ENCODE measurements around the gene CGB3.

DNA sequence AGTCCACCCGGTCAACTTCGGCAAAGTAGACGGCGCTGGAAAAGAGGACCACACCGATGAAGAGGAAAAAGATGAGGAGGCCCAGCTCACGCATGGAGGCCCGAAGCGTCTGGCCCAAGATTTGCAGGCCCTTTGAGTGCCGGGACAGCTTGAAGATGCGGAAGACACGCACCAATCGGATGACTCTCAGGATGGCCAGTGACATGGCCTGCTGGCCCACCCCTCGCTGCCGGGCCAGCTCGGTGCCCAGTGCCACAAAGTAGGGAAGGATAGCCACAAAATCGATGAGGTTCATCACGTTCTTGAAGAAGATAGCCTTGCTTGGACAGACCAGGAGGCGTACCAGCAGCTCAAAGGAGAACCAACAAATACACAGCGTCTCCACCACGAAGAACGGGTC, 46.3 kb upstream of the CGB3 start:
- no peak for TF ChIP-seq TAF1 (IDR thresholded peaks at IDR 0.05; ENCODE audit: borderline replicate concordance, low read depth, low read length)
- TF ChIP-seq POLR2AphosphoS5 (IDR thresholded peaks at IDR 0.05; ENCODE audit: low read depth, low read length) = no peak

All from GM12892 (cell line).